ENCODE data around the gene CHAC1. TPM values are rescaled to one million over a fixed set of nuclear protein-coding genes. Genes with fewer than 3 reads are reported as not detected.
"Not testable (repeated sequence)": the region's sequence is repeated elsewhere in the genome, so short reads cannot be mapped to it uniquely, and the experiment has no call there.

The CHAC1 gene
- total RNA-seq, 1 experiment from 2014 or later, result 48.7 TPM

DNA sequence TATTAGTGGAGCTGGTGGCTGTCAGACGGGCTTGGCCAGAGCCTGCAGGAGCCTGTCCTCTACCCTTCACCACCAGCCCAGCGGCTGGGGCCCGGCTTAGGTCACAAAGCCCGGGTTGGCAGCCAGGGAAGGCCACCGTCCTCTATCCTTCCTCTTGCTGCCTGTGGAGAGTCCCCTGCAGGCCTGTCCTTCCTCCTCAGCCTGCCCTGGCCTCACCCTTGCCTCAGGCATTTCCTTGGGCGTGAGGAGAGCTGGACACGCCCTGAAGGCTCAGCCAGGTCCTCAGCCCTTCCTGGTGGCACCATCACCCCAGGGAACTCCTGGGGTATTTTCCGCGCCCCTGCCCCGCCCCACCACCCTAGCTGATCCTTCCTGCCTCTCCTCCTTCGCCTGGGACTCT, 7.7 kb downstream of the CHAC1 start:
- Histone ChIP-seq H3K14ac (ENCODE audit: insufficient read depth, low read length) (no peak overlapping the region; the same call in 1 of the 2 replicates), H2AFZ (ENCODE audit: low read length) (no peak overlapping the region), H4K5ac (ENCODE audit: insufficient read length, low read depth, low read length) (no peak overlapping the region), H3K79me1 (ENCODE audit: insufficient read depth, low read depth, low read length, poor library complexity, severe bottlenecking) (no peaks in the 10 kb centered on the region), H3T11ph (ENCODE audit: low read length) (no peak overlapping the region), H3K9ac (ENCODE audit: extremely low read depth, insufficient read length, low read length) (no peak overlapping the region), H3K27ac (ENCODE audit: insufficient read length, low read depth, low read length) (no peak overlapping the region), H4K20me1 (ENCODE audit: control insufficient read depth, insufficient read depth, insufficient read length) (no peaks in the 10 kb centered on the region), H2AK5ac (ENCODE audit: insufficient read length, low read length) (no peak overlapping the region), H3K23ac (ENCODE audit: insufficient read length, low read depth, low read length) (no peak overlapping the region), H3K18ac (ENCODE audit: insufficient read length, low read depth, low read length) (no peak overlapping the region), H4K8ac (replicated peaks; ENCODE audit: insufficient read length, low read depth, low read length) (no peak overlapping the region), H3K4ac (ENCODE audit: low read depth, low read length) (no peak overlapping the region), H3K56ac (ENCODE audit: insufficient read length, low read depth, low read length) (no peak overlapping the region), H3K9me3 (ENCODE audit: control insufficient read depth, low read depth, low read length) (no peaks in the 10 kb centered on the region), H2BK12ac (ENCODE audit: insufficient read length, low read depth, low read length) (no peak overlapping the region), H2BK15ac (ENCODE audit: low read depth, low read length) (no peak overlapping the region), H2BK20ac (ENCODE audit: low read depth, low read length, poor library complexity, severe bottlenecking) (no peak overlapping the region), H3K23me2 (ENCODE audit: insufficient read length, low read depth, low read length, poor library complexity, severe bottlenecking) (no peaks in the 10 kb centered on the region), H2BK5ac (ENCODE audit: insufficient read length, low read length) (no peak overlapping the region), H3K4me2 (ENCODE audit: insufficient read depth, insufficient read length, low read length) (no peak overlapping the region), H3K4me1 (ENCODE audit: insufficient read depth, low read length) (peaks cover 3% of the 10 kb centered on the region; the same call in 1 of the 2 replicates), H2BK120ac (ENCODE audit: low read depth, low read length, poor library complexity, severe bottlenecking) (no peak overlapping the region), H4K91ac (ENCODE audit: insufficient read length, low read depth, low read length) (no peak overlapping the region), H3K27me3 (ENCODE audit: insufficient read depth, low read length) (no peaks in the 10 kb centered on the region), H3K79me2 (ENCODE audit: insufficient read depth, low read length) (no peaks in the 10 kb centered on the region)
- Mint-ChIP-seq H3K4me1 (peaks cover 30 to 34% of the 10 kb centered on the region in 2 experiments), H3K27me3 (ENCODE audit: low read depth) (peaks cover 2% of the 10 kb centered on the region), H3K27ac (no peak overlapping the region), H3K36me3 (ENCODE audit: insufficient read depth in 1 of 3, low read depth in 3 of 3) (peaks cover 6 to 19% (median 16%) of the 10 kb centered on the region in 3 experiments), H3K9me3 (peaks cover 2 to 3% of the 10 kb centered on the region in 2 experiments; a peak in 3 of 5 replicates), H3K4me3 (0 out of 5 replicates have a peak overlapping the region, but pooled peaks of 1 of the 2 experiments have one; percentile 49)
- no peak for DNase-seq
- TF ChIP-seq, protein P1, sequence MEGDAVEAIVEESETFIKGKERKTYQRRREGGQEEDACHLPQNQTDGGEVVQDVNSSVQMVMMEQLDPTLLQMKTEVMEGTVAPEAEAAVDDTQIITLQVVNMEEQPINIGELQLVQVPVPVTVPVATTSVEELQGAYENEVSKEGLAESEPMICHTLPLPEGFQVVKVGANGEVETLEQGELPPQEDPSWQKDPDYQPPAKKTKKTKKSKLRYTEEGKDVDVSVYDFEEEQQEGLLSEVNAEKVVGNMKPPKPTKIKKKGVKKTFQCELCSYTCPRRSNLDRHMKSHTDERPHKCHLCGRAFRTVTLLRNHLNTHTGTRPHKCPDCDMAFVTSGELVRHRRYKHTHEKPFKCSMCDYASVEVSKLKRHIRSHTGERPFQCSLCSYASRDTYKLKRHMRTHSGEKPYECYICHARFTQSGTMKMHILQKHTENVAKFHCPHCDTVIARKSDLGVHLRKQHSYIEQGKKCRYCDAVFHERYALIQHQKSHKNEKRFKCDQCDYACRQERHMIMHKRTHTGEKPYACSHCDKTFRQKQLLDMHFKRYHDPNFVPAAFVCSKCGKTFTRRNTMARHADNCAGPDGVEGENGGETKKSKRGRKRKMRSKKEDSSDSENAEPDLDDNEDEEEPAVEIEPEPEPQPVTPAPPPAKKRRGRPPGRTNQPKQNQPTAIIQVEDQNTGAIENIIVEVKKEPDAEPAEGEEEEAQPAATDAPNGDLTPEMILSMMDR (conservative IDR thresholded peaks at IDR 0.05), result no peak
- no CpG with 5 or more reads among the region's 11 CpGs for WGBS (ENCODE audit: extremely low coverage, insufficient read length, low lambda C conversion rate)

DNA sequence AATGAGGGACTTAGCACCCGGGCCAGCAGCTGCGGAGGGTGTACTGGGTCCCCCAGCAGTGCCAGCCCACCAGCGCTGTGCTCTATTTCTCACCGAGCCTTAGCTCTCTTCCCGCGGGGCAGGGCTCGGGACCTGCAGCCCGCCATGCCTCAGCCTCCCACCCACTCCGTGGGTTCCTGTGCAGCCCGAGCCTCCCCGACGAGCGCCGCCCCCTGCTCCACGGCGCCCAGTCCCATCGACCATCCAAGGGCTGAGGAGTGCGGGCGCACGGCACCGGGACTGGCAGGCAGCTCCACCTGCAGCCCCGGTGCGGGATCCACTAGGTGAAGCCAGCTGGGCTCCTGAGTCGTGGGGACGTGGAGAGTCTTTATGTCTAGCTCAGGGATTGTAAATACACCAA, 8.5 kb downstream of the CHAC1 start:
- H3K4me3 Mint-ChIP-seq; DNase-seq; H2AK5ac ChIP-seq (ENCODE audit: insufficient read length, low read length); H4K20me1 ChIP-seq (ENCODE audit: control insufficient read depth, insufficient read depth, insufficient read length); H4K8ac ChIP-seq (replicated peaks; ENCODE audit: insufficient read length, low read depth, low read length); H3K4me1 ChIP-seq (ENCODE audit: insufficient read depth, low read length); H3K27me3 ChIP-seq (ENCODE audit: insufficient read depth, low read length); H3K18ac ChIP-seq (ENCODE audit: insufficient read length, low read depth, low read length); H3T11ph ChIP-seq (ENCODE audit: low read length); H2BK15ac ChIP-seq (ENCODE audit: low read depth, low read length); H3K9me3 ChIP-seq (ENCODE audit: control insufficient read depth, low read depth, low read length); H2BK120ac ChIP-seq (ENCODE audit: low read depth, low read length, poor library complexity, severe bottlenecking); H2BK20ac ChIP-seq (ENCODE audit: low read depth, low read length, poor library complexity, severe bottlenecking); H3K23ac ChIP-seq (ENCODE audit: insufficient read length, low read depth, low read length); H3K23me2 ChIP-seq (ENCODE audit: insufficient read length, low read depth, low read length, poor library complexity, severe bottlenecking); H3K79me2 ChIP-seq (ENCODE audit: insufficient read depth, low read length); H3K27me3 Mint-ChIP-seq (ENCODE audit: low read depth); H3K56ac ChIP-seq (ENCODE audit: insufficient read length, low read depth, low read length); H4K5ac ChIP-seq (ENCODE audit: insufficient read length, low read depth, low read length); H2AFZ ChIP-seq (ENCODE audit: low read length); H2BK5ac ChIP-seq (ENCODE audit: insufficient read length, low read length); H3K4me2 ChIP-seq (ENCODE audit: insufficient read depth, insufficient read length, low read length); H3K27ac Mint-ChIP-seq; H3K9ac ChIP-seq (ENCODE audit: extremely low read depth, insufficient read length, low read length); H2BK12ac ChIP-seq (ENCODE audit: insufficient read length, low read depth, low read length); H3K27ac ChIP-seq (ENCODE audit: insufficient read length, low read depth, low read length); H3K14ac ChIP-seq (ENCODE audit: insufficient read depth, low read length); H3K9me3 Mint-ChIP-seq; H3K79me1 ChIP-seq (ENCODE audit: insufficient read depth, low read depth, low read length, poor library complexity, severe bottlenecking); H3K4ac ChIP-seq (ENCODE audit: low read depth, low read length); H4K91ac ChIP-seq (ENCODE audit: insufficient read length, low read depth, low read length): not testable (repeated sequence)
- H3K36me3 Mint-ChIP-seq (ENCODE audit: insufficient read depth in 1 of 3, low read depth in 3 of 3), result peaks cover 1 to 11% (median 10%) of the 10 kb centered on the region in 3 experiments; a peak in 6 of 7 replicates
- no CpG with 5 or more reads among the region's 25 CpGs for WGBS (ENCODE audit: extremely low coverage, insufficient read length, low lambda C conversion rate)
- peaks cover 37% of the 10 kb centered on the region in 2 experiments for H3K4me1 Mint-ChIP-seq

Measured in H9 (cell line).